HG03139 (cell line): Measurements from ENCODE around the gene SH2D3C.

ENCODE experiments used
- ATAC-seq: cut with Tn5 transposase; IDR thresholded peaks from one replicate; pipeline ENCODE4 v1.9.1; 2021; ENCODE audit not compliant: unreplicated experiment

Gene SH2D3C

GRCh38 chr9:127722055-127722745 lies 56.3 kb downstream of the SH2D3C start:
- no peak for ATAC-seq

GRCh38 chr9:127721391-127721821 lies 57.1 kb downstream of the SH2D3C start:
- no peak for ATAC-seq

- ATAC-seq, result no peak
These were observed 57.6 kb downstream of the SH2D3C start for GRCh38 chr9:127720865-127721227.

- no peak for ATAC-seq
These were observed 58.2 kb downstream of the SH2D3C start for GRCh38 chr9:127720031-127720864.

- no peak for ATAC-seq
These were observed 60.7 kb downstream of the SH2D3C start for GRCh38 chr9:127717766-127718165.

- ATAC-seq, result no peak
These were observed 62.1 kb downstream of the SH2D3C start for GRCh38 chr9:127716412-127716811.

GRCh38 chr9:127715470-127716337 lies 62.8 kb downstream of the SH2D3C start, which contains the start of the genes PTRH1 and TTC16:
Gene PTRH1 (minus strand): TSS chr9:127715663. CDS start chr9:127715639, 24 bp downstream.
Gene TTC16 (plus strand): TSS chr9:127716079. CDS start chr9:127716146, 67 bp downstream.
- peak; percentile 85 for ATAC-seq

- ATAC-seq, result no peak
These were observed 63.5 kb downstream of the SH2D3C start for GRCh38 chr9:127714951-127715469.

GRCh38 chr9:127714020-127714750 lies 64.3 kb downstream of the SH2D3C start:
- ATAC-seq, result no peak

- ATAC-seq, result no peak
These were observed 65.6 kb downstream of the SH2D3C start for GRCh38 chr9:127712867-127713266.

- no peak for ATAC-seq
These were observed 66.1 kb downstream of the SH2D3C start for GRCh38 chr9:127712371-127712770.

GRCh38 chr9:127711831-127712274 lies 66.6 kb downstream of the SH2D3C start:
- ATAC-seq, result no peak

GRCh38 chr9:127711226-127711701 lies 67.2 kb downstream of the SH2D3C start:
- ATAC-seq, result no peak

GRCh38 chr9:127710204-127710783 lies 68.2 kb downstream of the SH2D3C start:
- no peak for ATAC-seq

- ATAC-seq, result no peak
These were observed 69.4 kb downstream of the SH2D3C start for GRCh38 chr9:127708952-127709587.

GRCh38 chr9:127707766-127708165 lies 70.7 kb downstream of the SH2D3C start:
- no peak for ATAC-seq

- ATAC-seq, result no peak
These were observed 71.6 kb downstream of the SH2D3C start, which contains the start of gene CFAP157 for GRCh38 chr9:127706836-127707241. Gene CFAP157 (plus strand): TSS chr9:127706988. CDS start chr9:127707032, 44 bp downstream.

- ATAC-seq, result no peak
These were observed 72.7 kb downstream of the SH2D3C start for GRCh38 chr9:127705577-127706379.
